Measurements from ENCODE around the gene ILK.

ILK gene

GRCh38 chr11:6623391-6624363 lies 20.1 kb downstream of the ILK start:
- no peak for DNase-seq (ENCODE audit: low read depth in 1 of 2, low spot score in 1 of 2)
- in situ Hi-C loops (cut with HindIII; ENCODE audit: low pct_unique_long_range_greater_than_20kb, low sequenced_read_pairs): no loop called here
- no peak for TF ChIP-seq JUND (IDR thresholded peaks at IDR 0.05; ENCODE audit: low read depth)

DNA sequence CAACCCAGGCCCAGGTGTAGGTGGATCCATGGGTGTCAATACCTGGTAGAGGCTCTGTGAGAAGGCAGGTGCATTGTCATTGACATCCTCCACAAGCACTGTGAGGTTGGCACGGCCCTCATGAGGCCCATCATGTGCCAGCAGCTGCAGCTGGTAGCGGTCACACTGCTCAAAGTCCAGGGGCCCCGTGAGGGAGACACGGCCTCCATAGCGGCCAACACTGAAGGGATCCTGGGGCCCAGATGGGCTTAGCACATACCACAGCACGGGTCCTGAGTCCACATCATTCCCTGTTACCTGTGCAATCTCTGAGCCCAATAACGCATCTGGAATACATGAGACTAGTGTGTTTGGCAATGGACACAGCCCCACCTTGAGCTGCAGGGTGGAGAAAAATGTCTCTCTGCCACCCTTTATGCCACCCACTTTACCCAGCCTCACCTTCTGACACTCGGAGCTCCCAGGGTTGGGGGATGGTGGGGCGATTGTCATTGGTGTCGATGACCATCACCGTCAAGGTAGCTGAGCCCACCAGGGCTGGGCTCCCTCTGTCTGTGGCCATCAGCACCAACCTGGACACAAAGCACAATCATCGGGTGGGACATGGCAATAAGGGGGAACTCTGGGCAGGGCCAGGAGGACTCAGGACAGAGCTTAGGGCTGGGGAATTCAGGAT lies 21.7 kb downstream of the ILK start:
- no peak for TF ChIP-seq JUND (IDR thresholded peaks at IDR 0.05; ENCODE audit: low read depth)
- no peak for DNase-seq (ENCODE audit: low read depth in 1 of 2, low spot score in 1 of 2)
- in situ Hi-C loops (cut with HindIII; ENCODE audit: low pct_unique_long_range_greater_than_20kb, low sequenced_read_pairs): no loop called here

DNA sequence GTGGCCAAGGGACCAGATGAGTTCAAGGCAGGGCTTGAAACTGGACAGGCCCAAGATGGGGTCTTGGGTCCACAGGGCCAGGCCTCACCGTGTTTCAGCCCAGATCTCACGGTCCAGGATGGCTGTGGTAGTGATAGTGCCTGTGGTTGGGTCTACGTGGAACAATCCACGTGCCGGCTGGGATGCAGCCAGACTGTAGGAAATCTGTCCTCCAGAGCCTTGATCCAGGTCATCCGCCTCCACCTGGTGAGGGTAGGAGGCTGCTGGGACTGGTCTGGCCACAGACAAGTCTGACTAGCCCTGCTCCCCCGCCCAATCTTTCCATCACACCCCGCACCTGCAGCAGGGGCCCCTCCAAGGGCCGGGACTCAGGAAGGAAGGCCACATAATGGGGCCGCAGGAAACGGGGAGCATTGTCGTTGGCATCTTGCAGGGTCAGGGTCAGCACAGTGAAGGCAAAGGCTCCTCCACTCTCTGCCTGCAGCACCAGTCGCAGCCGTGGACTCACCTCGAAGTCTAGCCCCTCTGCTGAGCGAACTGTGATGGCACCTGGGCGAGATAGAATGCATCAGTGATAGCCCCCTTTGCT lies 22.4 kb downstream of the ILK start:
- in situ Hi-C loops (cut with HindIII; ENCODE audit: low pct_unique_long_range_greater_than_20kb, low sequenced_read_pairs): no loop called here
- no peak for DNase-seq (ENCODE audit: low read depth in 1 of 2, low spot score in 1 of 2)
- TF ChIP-seq JUND (IDR thresholded peaks at IDR 0.05; ENCODE audit: low read depth): no peak

DNA sequence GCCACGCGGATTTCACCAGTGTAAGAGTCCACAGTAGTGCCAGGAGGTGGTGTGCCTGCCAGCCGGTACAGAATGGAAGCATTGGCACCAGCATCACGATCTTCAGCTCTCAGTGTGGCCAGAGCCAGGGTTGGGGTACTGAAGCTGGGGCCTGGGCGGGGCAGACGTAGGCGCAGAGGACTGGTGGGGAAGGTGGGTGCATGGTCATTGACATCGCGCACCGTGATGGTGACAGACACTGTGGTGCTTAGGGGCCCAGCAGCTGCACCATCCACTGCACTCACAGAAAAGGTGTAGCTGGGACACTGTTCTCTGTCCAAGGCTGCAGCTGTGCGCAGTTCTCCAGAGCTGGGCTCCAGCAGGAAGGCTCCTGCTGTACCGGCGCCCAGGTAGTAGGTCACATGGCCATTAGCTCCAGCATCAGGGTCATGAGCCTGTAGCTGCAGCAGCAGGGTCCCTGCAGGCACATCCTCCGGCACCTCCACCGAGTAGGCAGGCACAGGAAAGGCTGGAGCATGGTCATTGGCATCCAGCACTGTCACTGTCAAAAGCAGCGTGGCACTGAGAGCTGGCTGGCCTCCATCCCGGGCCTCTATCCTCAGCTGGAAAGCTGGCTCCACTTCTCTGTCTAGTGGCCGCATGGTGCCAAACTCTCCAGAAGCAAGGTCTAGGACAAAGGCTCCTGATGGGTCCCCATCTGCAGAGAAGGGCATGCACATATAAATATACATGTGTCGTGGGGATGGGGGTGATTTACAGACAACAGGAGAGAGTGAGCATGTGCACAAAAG lies 23.6 kb downstream of the ILK start:
- in situ Hi-C loops (cut with HindIII; ENCODE audit: low pct_unique_long_range_greater_than_20kb, low sequenced_read_pairs): no loop called here
- no peak for TF ChIP-seq JUND (IDR thresholded peaks at IDR 0.05; ENCODE audit: low read depth)
- DNase-seq (ENCODE audit: low read depth in 1 of 2, low spot score in 1 of 2): no peak

- no peak for TF ChIP-seq JUND (IDR thresholded peaks at IDR 0.05; ENCODE audit: low read depth)
- in situ Hi-C loops (cut with HindIII; ENCODE audit: low pct_unique_long_range_greater_than_20kb, low sequenced_read_pairs): no loop called here
- no peak for DNase-seq (ENCODE audit: low read depth in 1 of 2, low spot score in 1 of 2)
Observed at GRCh38 chr11:6627762-6628241, 24.2 kb downstream of the ILK start.

GRCh38 chr11:6628526-6628925 lies 25.0 kb downstream of the ILK start:
- in situ Hi-C loops (cut with HindIII; ENCODE audit: low pct_unique_long_range_greater_than_20kb, low sequenced_read_pairs): no loop called here
- no peak for TF ChIP-seq JUND (IDR thresholded peaks at IDR 0.05; ENCODE audit: low read depth)
- no peak for DNase-seq (ENCODE audit: low read depth in 1 of 2, low spot score in 1 of 2)

DNA sequence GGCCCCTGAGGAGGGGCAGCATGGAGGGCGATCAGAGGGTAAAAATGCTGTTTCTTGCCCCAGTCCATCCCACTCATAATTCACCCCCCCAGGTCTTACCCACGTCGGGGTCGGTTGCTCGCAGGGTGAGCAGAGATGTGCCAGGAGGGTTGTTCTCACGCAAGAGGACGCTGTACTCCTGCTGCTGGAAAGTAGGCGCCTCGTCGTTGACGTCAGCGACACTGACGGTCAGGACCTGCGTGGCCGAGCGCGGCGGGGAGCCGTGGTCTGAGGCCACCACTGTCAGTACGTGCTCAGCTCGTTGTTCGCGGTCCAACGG lies 26.0 kb downstream of the ILK start:
- no peak for TF ChIP-seq JUND (IDR thresholded peaks at IDR 0.05; ENCODE audit: low read depth)
- no peak for DNase-seq (ENCODE audit: low read depth in 1 of 2, low spot score in 1 of 2)
- in situ Hi-C loops (cut with HindIII; ENCODE audit: low pct_unique_long_range_greater_than_20kb, low sequenced_read_pairs): no loop called here

GRCh38 chr11:6629892-6630631 lies 26.5 kb downstream of the ILK start:
- in situ Hi-C loops (cut with HindIII; ENCODE audit: low pct_unique_long_range_greater_than_20kb, low sequenced_read_pairs): no loop called here

GRCh38 chr11:6630632-6631291 lies 27.2 kb downstream of the ILK start:
- in situ Hi-C loops (cut with HindIII; ENCODE audit: low pct_unique_long_range_greater_than_20kb, low sequenced_read_pairs): no loop called here
- no peak for DNase-seq (ENCODE audit: low read depth in 1 of 2, low spot score in 1 of 2)
- TF ChIP-seq JUND (IDR thresholded peaks at IDR 0.05; ENCODE audit: low read depth): no peak

More at GRCh38 chr11:6629892-6630631, 26.5 kb downstream of the ILK start:
- TF ChIP-seq JUND (IDR thresholded peaks at IDR 0.05; ENCODE audit: low read depth): no peak
- DNase-seq (ENCODE audit: low read depth in 1 of 2, low spot score in 1 of 2): no peak

DNA sequence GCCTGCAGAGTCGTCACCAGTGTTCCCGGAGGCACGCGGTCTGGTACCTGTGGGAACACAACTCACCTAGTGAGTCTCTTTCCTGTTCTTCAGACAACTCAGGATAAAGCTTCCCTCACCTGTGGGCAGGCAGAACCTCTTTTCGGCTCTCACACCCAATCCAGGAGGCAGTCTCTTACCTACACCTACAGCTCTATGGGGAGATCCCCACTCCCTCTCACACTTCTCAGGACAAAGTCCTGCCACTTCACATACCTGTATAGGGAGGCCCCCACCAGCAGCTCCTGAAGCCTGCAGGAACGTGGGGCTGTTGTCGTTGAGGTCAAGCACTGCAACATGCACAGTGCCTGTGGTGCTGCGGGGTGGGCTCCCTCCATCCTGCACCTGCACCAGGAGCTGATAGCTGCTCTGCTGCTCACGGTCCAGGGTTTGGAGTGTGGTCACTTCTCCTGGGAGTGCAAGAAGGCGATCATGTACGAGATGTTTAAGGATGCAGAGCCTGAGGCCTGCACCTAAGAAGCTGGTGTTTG lies 27.9 kb downstream of the ILK start:
- no peak for DNase-seq (ENCODE audit: low read depth in 1 of 2, low spot score in 1 of 2)
- in situ Hi-C loops (cut with HindIII; ENCODE audit: low pct_unique_long_range_greater_than_20kb, low sequenced_read_pairs): no loop called here

More for the DNA sequence above, 27.9 kb downstream of the ILK start:
- TF ChIP-seq JUND (IDR thresholded peaks at IDR 0.05; ENCODE audit: low read depth): no peak

Measured in T47D (cell line).